GM21447 (cell line): Measurements from ENCODE around the gene HAO2.
"Not testable (repeated sequence)": the region's sequence is repeated elsewhere in the genome, so short reads cannot be mapped to it uniquely, and the experiment has no call there.

Source experiments
- ATAC-seq: cut with Tn5 transposase; IDR thresholded peaks from one replicate; pipeline ENCODE4 v1.9.1; 2021; ENCODE audit not compliant: unreplicated experiment

The HAO2 gene

DNA sequence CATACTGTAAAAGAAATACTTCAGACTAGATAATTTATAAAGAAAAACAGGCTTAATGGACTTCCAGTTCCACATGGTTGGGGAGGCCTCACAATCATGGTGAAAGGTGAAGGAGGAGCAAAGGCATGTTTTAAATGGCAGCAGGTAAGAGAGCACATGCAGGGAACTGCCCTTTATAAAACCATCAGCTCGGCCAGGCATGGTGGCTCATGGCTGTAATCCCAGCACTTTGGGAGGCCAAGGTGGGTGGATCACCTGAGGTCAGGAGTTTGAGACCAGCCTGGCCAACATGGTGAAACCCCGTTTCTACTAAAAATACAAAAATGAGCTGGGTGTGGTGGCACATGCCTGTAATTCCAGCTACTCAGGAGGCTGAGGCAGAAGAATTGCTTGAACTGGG, 9.0 kb downstream of the HAO2 start:
- not testable (repeated sequence) for ATAC-seq

DNA sequence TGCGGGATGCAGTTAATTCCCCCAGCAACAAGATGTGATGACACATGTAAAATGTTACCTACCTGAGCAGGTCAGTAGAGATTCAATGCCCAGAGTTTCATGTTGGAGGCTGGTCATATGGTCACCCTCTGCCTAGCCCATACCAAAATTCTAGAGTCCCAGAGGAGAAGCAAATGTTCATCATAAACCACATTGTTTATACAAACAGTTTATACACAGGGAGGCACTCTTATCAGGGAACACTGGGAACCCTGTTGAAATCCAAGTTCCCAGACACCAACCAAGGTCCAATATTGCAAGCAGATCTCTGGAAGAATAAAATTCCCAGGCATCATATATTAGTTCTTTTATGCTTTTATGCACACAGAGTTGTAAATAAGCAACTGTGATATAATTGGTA, 10.5 kb downstream of the HAO2 start:
- ATAC-seq, result no peak

- ATAC-seq, result no peak
These were observed 11.7 kb downstream of the HAO2 start for GRCh38 chr1:119380304-119380703.

- ATAC-seq, result no peak
These were observed 12.5 kb downstream of the HAO2 start for GRCh38 chr1:119380983-119381662.

- ATAC-seq, result no peak
These were observed 16.0 kb downstream of the HAO2 start for GRCh38 chr1:119384591-119384990.

DNA sequence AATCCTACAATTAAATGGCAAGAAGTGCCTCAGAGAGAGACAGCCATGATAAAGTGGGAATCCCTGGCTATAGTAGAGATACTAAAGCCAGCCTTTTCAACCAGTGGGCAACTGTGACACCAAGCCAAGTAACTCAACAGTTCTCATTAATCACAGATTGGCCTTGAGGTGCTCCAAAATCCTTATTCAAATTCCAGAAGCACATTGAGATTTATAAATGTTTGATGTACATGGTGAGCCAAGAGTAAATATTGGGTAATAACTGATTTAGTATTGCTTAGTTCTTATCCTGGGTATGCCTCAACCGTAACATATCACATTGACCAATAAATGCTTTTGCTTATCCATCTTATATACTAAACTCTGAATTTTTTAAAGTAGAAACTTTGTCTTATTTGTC, 17.1 kb downstream of the HAO2 start:
- no peak for ATAC-seq

DNA sequence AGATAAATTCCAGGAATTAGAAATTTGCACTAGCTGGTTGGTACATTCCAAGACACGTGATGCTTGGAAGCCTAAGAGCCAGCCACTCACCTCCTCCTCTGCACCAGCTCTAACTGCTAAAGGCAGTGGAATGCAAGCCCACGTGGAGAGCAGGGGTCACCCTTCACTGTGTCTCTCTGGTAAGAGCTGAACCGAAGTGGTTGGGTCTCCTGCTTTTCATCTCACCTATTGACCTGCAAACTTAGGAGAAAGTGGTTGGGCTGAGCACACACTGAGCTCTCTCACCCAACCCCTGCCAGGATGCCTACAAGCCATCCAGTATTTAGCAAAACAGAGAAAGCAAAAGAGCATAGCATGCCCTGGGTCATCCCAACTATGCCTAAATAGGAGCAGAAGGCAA, 19.3 kb downstream of the HAO2 start:
- no peak for ATAC-seq

DNA sequence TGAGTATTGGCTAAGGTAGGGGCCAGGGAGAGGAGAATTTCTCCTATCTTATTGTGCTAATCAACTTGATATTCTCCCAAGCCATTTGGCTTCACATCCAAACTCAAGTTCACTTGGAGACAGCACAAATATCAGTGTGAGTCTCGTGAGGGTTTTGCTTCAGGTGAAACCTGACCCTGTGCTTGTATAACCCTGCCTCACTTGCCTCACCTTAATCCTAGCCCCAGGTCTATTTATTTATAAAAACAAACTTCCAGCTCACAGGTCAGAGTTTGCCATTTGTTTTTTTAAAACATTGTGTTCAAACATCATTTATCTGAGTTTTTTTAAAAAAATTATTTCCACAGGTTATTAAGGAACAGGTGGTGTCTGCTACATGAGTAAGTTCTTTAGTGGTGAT, 19.9 kb downstream of the HAO2 start:
- ATAC-seq, result no peak

DNA sequence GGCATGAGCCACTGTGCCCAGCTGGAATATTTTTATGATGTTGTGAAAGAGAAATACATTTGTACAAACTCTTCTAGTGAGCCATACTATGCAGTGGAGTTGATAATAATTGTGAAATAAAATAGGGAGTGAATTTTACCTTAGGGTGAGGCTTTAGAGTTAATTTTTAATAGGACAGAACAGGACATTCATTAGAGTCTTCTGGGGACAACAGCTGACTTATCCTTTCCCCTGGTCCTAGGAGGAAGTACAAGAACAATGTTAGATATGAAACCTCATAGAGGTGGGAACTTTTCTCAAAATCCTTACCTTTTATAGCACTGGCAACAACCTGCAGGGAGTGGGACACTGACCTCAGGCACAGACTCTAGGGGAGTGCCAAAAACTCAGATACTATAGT, 21.9 kb downstream of the HAO2 start:
- no peak for ATAC-seq

DNA sequence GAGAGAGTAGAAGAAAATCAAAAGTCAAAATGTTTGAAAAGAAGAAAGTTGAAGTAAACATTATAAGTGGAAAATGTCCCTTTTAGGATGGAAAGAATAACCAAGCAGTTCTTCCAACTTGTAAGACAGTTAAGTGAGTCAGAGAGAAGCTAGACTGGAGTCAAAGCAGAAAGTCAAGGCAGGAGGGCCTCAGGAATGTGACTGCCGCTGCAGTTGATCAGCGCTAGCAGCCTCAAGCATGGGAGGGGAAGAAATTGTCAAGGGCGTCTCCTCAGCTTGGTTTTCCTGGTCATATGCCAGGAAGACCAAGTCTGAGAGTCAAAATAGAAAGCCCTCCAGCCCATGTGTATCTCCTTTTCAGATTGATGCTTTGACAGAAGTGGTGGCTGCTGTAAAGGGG, 23.2 kb downstream of the HAO2 start:
- no peak for ATAC-seq

DNA sequence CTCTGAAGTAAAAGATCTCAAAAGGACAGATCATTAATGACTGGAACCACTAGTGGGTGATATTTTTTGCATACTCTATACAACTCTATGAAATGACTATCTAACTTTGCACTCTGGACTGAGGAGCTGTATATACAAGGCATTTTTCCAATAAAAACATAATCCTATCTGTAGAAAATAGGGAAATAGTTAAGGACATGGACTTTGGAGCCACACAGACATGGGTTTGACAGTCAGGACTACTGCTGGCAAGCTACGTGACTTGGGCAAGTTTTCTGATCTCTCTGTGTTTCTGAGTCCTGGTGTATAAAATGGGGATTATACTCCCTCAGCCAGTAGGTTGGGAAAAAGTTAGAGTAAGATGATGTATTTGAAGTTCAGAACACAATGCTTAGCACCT, 25.5 kb downstream of the HAO2 start:
- ATAC-seq, result no peak

DNA sequence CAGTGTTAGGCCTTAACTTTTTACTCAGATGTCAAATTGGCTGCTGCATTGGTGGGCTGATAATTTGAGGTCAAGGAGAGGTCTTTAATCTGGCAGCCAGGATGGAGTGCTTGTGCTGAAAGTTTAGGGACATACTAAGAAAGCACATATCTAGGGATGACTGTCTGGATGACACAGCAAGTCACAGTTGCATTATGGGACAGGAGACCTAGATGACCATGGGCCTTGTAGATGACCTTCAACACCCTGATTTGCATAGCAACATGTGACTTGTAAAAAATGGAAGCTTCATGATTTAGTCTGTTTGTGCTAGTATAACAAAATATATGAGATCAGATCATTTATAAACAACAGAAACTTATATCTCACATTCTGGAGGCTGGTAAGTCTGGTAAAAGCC, 28.4 kb downstream of the HAO2 start:
- ATAC-seq, result no peak

DNA sequence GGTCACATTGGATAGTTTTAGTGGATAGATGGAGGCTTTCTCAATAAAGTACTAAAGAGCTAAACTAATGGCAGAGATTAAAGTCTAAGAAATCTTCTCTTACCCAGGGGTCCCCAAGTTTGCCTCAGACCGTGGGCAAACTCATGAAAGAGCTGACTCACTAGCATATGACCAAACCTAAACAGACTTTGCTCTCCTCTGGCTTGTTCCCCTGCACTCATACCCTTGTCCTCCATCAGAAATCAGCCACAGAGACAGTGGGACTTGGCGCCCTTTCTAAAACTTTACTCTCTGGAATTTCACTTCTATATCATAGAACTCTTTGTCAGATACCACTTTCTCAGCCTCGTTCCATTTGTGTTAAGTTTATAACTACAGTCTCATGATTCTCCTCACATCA, 29.4 kb downstream of the HAO2 start:
- no peak for ATAC-seq

DNA sequence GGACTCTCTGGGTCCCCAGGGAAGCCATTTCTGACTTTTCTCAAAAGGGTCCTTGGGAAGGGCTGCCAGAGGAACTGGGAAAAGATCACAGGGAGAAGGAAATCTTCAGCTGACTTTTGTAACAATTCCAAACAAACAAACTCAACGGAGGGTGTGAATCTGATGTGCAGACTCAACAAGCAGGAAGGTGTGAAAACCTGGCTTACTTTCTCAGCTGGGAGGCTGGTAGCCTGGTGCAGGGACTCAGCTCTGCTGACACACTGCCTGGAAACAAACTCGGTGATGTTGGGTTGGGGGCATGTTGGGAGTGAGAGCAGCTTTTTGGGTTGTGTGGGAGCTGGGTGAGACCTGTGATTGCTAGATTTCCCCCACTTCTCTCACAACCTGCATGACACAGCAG, 36.2 kb downstream of the HAO2 start:
- ATAC-seq, result no peak

DNA sequence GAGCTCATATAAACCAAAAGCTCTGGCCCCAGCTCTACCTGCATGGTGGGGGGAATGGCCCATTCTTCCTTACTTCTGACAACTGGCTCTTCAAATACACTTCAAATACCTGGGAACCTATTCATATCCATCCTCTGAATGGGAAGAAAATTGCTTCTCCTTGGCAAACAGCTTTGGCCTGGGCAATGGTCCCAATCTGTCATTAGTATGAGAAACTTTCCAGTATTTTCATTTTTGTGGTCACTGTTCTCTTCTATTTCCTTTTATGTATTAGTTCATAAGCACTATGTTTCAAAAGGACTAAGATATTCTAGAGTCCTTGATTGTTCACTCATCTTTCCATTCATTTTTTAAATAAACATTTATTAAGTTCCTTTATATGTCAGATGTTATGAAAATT, 41.1 kb downstream of the HAO2 start:
- no peak for ATAC-seq

DNA sequence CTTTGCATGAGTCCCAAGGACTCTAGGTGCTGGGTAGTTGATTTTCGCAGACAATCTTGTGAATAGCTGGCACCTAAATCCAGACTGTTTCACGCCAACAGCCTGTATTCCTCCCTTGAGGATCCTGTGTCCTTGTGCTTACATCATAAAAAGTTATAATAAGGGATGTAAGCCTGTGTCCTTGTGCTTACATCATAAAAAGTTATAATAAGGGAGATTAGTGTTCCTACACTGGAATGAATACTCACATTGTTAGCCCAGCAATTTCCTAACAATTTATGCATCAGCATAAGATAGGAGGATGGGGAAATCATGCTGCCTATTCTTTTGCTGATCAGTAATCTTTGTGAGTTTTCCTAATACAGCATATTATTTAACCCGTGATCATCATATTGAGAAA, 42.4 kb downstream of the HAO2 start:
- ATAC-seq, result no peak

DNA sequence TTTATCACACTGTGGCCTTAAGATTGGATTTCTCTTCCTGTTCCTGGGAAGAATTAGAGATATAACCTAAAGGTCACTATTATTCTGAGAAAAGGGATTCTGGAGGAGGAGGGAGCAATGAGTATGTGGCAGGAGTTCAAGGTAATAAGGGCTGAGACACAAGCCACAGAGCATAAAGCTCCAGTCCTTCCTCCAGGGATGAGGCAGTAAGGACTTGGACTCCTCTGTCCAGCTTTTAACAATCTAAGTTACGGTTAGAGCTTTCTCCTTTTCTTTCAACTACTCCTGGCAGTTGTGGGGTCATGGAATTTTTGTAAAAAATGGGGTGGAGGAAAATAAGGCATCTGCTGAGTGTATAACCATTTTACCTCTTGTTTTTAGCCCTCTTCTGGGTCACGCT, 46.4 kb downstream of the HAO2 start, which contains the start of gene HSD3B2:
HSD3B2 (plus strand) TSS at position 201 of the 400 bp plus-strand sequence. CDS start 270 bp downstream, outside the sequence.
- ATAC-seq, result no peak

GRCh38 chr1:119416006-119416640, 47.5 kb downstream of the HAO2 start:
- no peak for ATAC-seq

DNA sequence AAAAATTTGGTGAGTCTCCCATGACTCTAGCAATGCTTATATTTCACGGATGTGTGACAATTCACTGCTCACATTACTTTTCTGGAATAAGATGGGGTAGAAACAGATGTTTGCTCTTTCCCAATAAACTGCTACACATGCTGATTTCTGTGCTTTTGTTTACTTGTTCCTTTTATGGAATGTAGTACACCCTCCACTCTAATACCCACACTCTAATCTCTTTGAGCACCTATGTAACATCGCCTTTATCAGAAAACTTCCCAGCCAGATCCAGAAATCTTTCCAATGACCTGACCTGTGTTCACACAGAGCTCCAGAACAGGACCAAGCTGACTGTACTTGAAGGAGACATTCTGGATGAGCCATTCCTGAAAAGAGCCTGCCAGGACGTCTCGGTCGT, 50.5 kb downstream of the HAO2 start:
- ATAC-seq, result no peak

DNA sequence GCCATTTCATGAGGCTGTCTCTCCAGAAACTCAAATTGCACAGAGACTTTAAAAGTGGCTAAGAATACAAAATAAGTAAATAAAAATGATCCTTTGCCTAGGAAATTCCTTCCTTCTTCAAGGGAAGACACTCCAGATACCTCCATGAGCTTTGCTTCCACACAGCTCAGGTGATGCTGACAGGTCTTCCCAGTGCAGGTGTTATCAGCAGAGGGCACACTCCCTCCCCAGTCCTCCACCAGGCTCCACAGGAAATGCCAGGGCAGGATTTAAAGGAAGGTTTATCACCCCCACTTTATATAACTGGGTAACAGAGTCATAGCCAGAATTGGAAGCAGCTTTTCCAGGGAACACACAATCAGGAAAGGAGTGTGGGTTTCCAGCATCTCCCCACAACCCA, 52.1 kb downstream of the HAO2 start:
- no peak for ATAC-seq

DNA sequence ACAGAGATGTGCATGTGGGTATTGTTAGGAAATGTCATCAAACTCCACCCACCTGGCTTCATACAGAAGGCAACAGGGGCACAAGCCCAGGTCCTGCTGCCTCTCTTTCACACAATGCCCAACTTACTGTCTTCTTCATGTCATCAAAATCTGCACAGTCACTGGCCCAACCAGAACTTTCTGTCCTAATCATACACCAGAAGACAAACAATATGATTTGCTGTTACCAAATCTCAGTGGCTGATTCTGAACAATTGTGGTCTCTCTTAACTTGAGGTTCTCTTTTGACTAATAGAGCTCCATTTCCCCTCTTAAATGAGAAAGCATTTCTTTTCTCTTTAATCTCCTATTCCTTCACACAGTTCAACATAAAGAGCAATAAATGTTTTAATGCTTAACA, 54.0 kb downstream of the HAO2 start:
- no peak for ATAC-seq

GRCh38 chr1:119428991-119429390, 60.4 kb downstream of the HAO2 start:
- no peak for ATAC-seq

DNA sequence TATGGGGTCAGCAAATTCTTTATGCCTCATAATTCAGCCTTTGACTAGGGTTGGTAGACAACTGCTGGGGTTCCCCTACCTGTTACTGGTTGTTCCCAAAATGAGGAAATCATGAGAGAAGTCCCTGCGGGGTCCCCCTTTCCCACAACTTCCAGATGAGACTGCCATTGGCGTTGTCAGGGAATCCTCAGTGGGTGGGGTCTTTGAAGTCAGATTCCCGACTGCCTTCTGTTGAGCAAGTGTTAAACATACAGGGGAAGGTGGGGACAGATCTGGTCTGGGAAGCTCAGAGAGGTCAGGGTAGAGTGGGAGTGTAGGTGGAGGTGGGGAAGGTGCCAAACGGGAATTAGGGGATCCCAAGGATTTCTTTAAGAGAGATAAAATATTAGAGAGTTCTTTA, 61.1 kb downstream of the HAO2 start:
- no peak for ATAC-seq
